HG03469 (cell line): ENCODE data around the gene HEXB.
"Not testable (repeated sequence)": the region's sequence is repeated elsewhere in the genome, so short reads cannot be mapped to it uniquely, and the experiment has no call there.

Experiments
- ATAC-seq: cut with Tn5 transposase; IDR thresholded peaks from one replicate; pipeline ENCODE4 v1.9.1; 2021; ENCODE audit warnings: mild to moderate bottlenecking, moderate library complexity, moderate number of reproducible peaks; ENCODE audit not compliant: unreplicated experiment

Gene HEXB

GRCh38 chr5:74725331-74725730, 40.3 kb downstream of the HEXB start:
- ATAC-seq: no peak

GRCh38 chr5:74736759-74737158, 51.7 kb downstream of the HEXB start:
- ATAC-seq: no peak

GRCh38 chr5:74738406-74738805, 53.4 kb downstream of the HEXB start:
- ATAC-seq: no peak

GRCh38 chr5:74748742-74749141, 63.7 kb downstream of the HEXB start:
- not testable (repeated sequence) for ATAC-seq

- no peak for ATAC-seq
Measured at GRCh38 chr5:74761241-74761640, 76.2 kb downstream of the HEXB start.

- no peak for ATAC-seq
Measured at GRCh38 chr5:74762599-74762998, 77.6 kb downstream of the HEXB start.

GRCh38 chr5:74763504-74763903, 78.5 kb downstream of the HEXB start:
- ATAC-seq: no peak

GRCh38 chr5:74765201-74765600, 80.2 kb downstream of the HEXB start:
- ATAC-seq: no peak

- no peak for ATAC-seq
Measured at GRCh38 chr5:74765929-74766328, 80.9 kb downstream of the HEXB start.

GRCh38 chr5:74766418-74766848, 81.4 kb downstream of the HEXB start:
- peak; percentile 22 for ATAC-seq

- ATAC-seq: peak; percentile 81
Measured at GRCh38 chr5:74766849-74767578, 82.0 kb downstream of the HEXB start, which contains the start of the genes GFM2 and NSA2. GFM2 (minus strand) TSS chr5:74767117; CDS start chr5:74763742, 3,375 bp downstream. NSA2 (plus strand) TSS chr5:74767249; CDS start chr5:74767361, 112 bp downstream.

- no peak for ATAC-seq
Measured at GRCh38 chr5:74767579-74767913, 82.5 kb downstream of the HEXB start.
